CD14-positive monocyte (primary cell): ENCODE measurements around the gene ZNF429. TPM values are rescaled to one million over a fixed set of nuclear protein-coding genes. Genes with fewer than 3 reads are reported as not detected.

ENCODE experiments used
- DNase-seq, 3 donors: peaks; one replicate each; pipeline ENCODE4 v3.0.0-alpha.2; 2011 to 2022
- H2AFZ ChIP-seq: 2 replicates; pipeline ENCODE4 v1.6.0; 2012; ENCODE audit warnings: mild to moderate bottlenecking, low read depth, low read length, inconsistent platforms; ENCODE audit not compliant: insufficient read depth, poor library complexity, severe bottlenecking
- H3K27ac ChIP-seq, 2 donors: 1 replicate in 1 of 2; 2 replicates in 1 of 2; pipeline ENCODE4 v1.5.1; 2012 to 2013; ENCODE audit warnings: low read length in 2 of 2, control low read depth in 1 of 2, inconsistent platforms in 1 of 2, low read depth in 1 of 2, mild to moderate bottlenecking in 1 of 2
- H3K27me3 ChIP-seq, 2 donors: one replicate each; pipeline versions ENCODE4 v1.6.0 to v1.6.1; 2011 to 2013; ENCODE audit warnings: low read length in 2 of 2; ENCODE audit not compliant: control insufficient read depth in 2 of 2, insufficient read depth in 2 of 2
- H3K36me3 ChIP-seq, 2 donors: replicated peaks in 1 of 2; 1 replicate in 1 of 2; 2 replicates in 1 of 2; pipeline versions ENCODE4 v1.5.1 to v1.6.1; 2012 to 2013; ENCODE audit warnings: low read length in 2 of 2, control low read depth in 1 of 2, inconsistent platforms in 1 of 2, mild to moderate bottlenecking in 1 of 2; ENCODE audit not compliant: insufficient read depth in 2 of 2, control insufficient read depth in 1 of 2
- H3K4me1 ChIP-seq, 2 donors: 1 replicate in 1 of 2; 2 replicates in 1 of 2; pipeline versions ENCODE4 v1.5.1 to v1.6.1; 2012 to 2013; ENCODE audit warnings: low read length in 2 of 2, control low read depth in 1 of 2, inconsistent platforms in 1 of 2, mild to moderate bottlenecking in 1 of 2, moderate library complexity in 1 of 2; ENCODE audit not compliant: insufficient read depth in 2 of 2, control insufficient read depth in 1 of 2
- H3K4me2 ChIP-seq: replicated peaks from 2 replicates; pipeline ENCODE3; 2012; ENCODE audit warnings: low read length, moderate library complexity, mild to moderate bottlenecking; ENCODE audit not compliant: poor library complexity, severe bottlenecking; ENCODE audit errors: extremely low read depth
- H3K4me3 ChIP-seq, 3 experiments: fragments of 200-600 bp in 1 of 3; sonication (generic) in 1 of 3; replicated peaks in 1 of 3; 1 replicate in 2 of 3; 2 replicates in 1 of 3; pipeline ENCODE4 v1.5.1; 2011 to 2013; ENCODE audit warnings: low read length in 3 of 3, mild to moderate bottlenecking in 3 of 3, control low read depth in 2 of 3, low read depth in 2 of 3, inconsistent platforms in 1 of 3, moderate library complexity in 1 of 3
- H3K79me2 ChIP-seq: 2 replicates; pipeline ENCODE4 v1.6.0; 2012; ENCODE audit warnings: mild to moderate bottlenecking, control low read depth, inconsistent platforms, low read length, moderate library complexity; ENCODE audit not compliant: insufficient read depth
- H3K9ac ChIP-seq: 2 replicates; pipeline ENCODE4 v1.6.0; 2017; ENCODE audit warnings: low read length, mild to moderate bottlenecking; ENCODE audit not compliant: insufficient read depth, poor library complexity, severe bottlenecking
- H3K9me3 ChIP-seq, 2 donors: replicated peaks in 1 of 2; 1 replicate in 1 of 2; 2 replicates in 1 of 2; pipeline versions ENCODE4 v1.5.1 to v1.6.1; 2012 to 2013; ENCODE audit warnings: low read length in 2 of 2, control low read depth in 1 of 2; ENCODE audit not compliant: control insufficient read depth in 1 of 2, insufficient read depth in 1 of 2
- H4K20me1 ChIP-seq: 2 replicates; pipeline ENCODE4 v1.6.0; 2012; ENCODE audit warnings: mild to moderate bottlenecking, low read length, control low read depth, moderate library complexity; ENCODE audit not compliant: insufficient read depth
- H3K27ac Mint-ChIP-seq, 7 donors: one replicate each; pipeline ENCODE4 v1.8.0; 2020; ENCODE audit warnings: mild to moderate bottlenecking in 7 of 7, mixed read lengths in 7 of 7, moderate library complexity in 6 of 7, inconsistent platforms in 2 of 7
- H3K27me3 Mint-ChIP-seq, 3 donors: one replicate each; pipeline ENCODE4 v1.8.0; 2021 to 2022; ENCODE audit warnings: low read depth in 3 of 3, mild to moderate bottlenecking in 3 of 3, mixed read lengths in 3 of 3, moderate library complexity in 3 of 3, inconsistent platforms in 1 of 3
- H3K36me3 Mint-ChIP-seq, 2 donors: one replicate each; pipeline ENCODE4 v1.8.0; 2020; ENCODE audit warnings: mixed read lengths in 2 of 2, inconsistent platforms in 1 of 2, mild to moderate bottlenecking in 1 of 2
- H3K4me1 Mint-ChIP-seq: one replicate; pipeline ENCODE4 v1.8.0; 2020; ENCODE audit warnings: mild to moderate bottlenecking, mixed read lengths
- H3K4me3 Mint-ChIP-seq, 2 donors: one replicate each; pipeline ENCODE4 v1.8.0; 2020; ENCODE audit warnings: mild to moderate bottlenecking in 2 of 2, mixed read lengths in 2 of 2, moderate library complexity in 1 of 2
- H3K9me3 Mint-ChIP-seq, 7 donors: one replicate each; pipeline ENCODE4 v1.8.0; 2020 to 2022; ENCODE audit warnings: mixed read lengths in 7 of 7, mild to moderate bottlenecking in 6 of 7, moderate library complexity in 6 of 7, inconsistent platforms in 2 of 7
- CTCF ChIP-seq: fragments of 200-600 bp; IDR thresholded peaks from one replicate; pipeline ENCODE4 v1.8.0; 2022; ENCODE audit warnings: antibody characterized with exemption, mild to moderate bottlenecking
- WGBS: methylation state at CpG from one replicate; pipeline ENCODE4 v1.1.5; 2013; ENCODE audit warnings: missing lambda C conversion rate; ENCODE audit not compliant: insufficient coverage; 5-methylcytosine and 5-hydroxymethylcytosine counted together
- intact Hi-C, 2 donors: fragments of 100-400 bp; cut with micrococcal nuclease; formaldehyde crosslinking; loops; one replicate each; pipeline versions ENCODE4 v1.15.0 to v1.15.1; 2023
- polyA plus RNA-seq, 3 donors: library from polyadenylated mRNA; depleted of rRNA in 1 of 3; unstranded in 2 of 3; stranded (reverse) in 1 of 3; fragments of 300-500 nt in 2 of 3; fragments of >200 nt in 1 of 3; fragmentation: Illumina TruSeq in 2 of 3; gene quantifications; 1 replicate in 2 of 3; 2 replicates in 1 of 3; pipeline ENCODE4 v1.2.3, GENCODE V29; 2012 to 2021

ZNF429 gene
- polyA plus RNA-seq, 3 donors, result 9.5 to 11.6 (median 11.1) TPM

DNA sequence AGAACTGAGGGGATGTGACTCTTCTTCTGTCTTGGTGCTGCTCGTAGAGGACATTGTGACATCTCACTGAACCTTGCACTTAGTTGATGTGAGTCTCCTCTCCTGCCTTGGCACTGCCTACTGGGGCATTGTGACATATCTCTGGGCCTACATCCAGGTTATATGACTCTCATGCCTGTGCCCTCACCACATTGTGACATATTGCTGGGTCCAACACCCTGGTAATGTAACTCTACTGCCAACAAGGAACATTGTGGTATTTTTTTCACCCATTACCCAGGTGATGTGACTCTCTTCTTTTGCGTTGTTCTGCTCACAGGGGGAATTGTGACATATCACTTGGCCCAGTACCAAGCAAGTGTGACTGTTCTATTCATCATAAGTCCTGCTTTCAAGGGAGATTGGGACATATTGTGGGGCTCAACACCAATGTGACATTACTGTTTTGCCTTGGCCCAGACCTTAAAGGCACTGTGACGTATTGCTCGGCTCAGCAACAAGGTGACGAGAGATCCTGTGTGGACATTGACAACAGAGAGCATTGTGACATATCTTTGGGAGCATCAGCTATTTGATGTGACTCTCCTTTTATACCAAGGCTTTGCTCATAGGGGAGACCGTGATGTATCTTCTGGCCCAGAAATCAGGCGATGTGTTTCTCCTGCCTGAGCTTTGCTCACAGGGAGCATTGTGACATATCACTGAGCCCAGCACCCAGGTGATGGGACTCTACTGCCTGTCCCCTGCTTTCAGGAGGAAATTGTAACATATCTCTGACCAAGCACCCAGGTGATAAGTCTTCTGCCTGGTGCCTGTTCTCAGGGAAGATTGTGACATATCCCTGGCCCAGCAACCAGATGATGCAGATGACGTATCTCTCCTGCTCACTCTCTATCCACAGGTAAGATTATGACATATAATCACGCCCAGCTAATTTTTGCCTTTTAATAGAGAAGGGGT, 12.2 kb upstream of the ZNF429 start:
- Histone ChIP-seq H3K27ac (peak overlapping the region in 1 of 2 donors; percentile 35), H3K4me2 (no peak overlapping the region), H3K9me3 (no peaks in the 10 kb centered on the region), H3K4me1 (no peaks in the 10 kb centered on the region), H3K27me3 (no peaks in the 10 kb centered on the region), H4K20me1 (no peaks in the 10 kb centered on the region), H3K9ac (no peak overlapping the region), H3K36me3 (no peaks in the 10 kb centered on the region), H3K4me3 (no peak overlapping the region), H3K79me2 (no peaks in the 10 kb centered on the region), H2AFZ (no peak overlapping the region)
- WGBS, result 85% methylated on average over 6 of the region's 9 CpGs
- Mint-ChIP-seq H3K27me3 (no peaks in the 10 kb centered on the region), H3K36me3 (peaks cover 3 to 5% of the 10 kb centered on the region in 2 donors), H3K9me3 (peaks cover under 1 to 43% (median 12%) of the 10 kb centered on the region in 7 donors), H3K4me3 (no peak overlapping the region), H3K4me1 (peaks cover 19% of the 10 kb centered on the region), H3K27ac (peak overlapping the region in 6 of 7 donors; percentile 61 to 82 (median 72))
- peak; percentile 39 to 71 (median 69) for DNase-seq
- intact Hi-C loops, result no loop called here
- no peak for TF ChIP-seq CTCF

DNA sequence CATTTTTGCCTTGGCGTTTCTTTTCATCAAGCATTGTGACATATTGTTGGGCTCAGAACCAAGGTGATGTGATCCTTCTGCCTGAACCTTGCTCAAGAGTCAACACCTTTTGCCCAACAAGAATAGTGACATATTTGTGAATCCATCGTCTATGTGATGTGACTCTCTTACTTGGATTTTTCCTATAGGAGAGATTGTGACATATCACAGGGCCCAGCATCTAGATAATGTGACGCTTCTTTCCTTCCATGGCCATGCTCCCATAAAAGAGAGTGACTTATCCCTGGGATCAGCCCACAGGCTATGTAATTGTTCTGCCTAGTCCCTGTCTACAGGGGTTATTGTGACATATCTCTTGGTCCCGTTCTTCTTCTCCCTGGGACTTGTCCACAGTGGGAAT, 8.5 kb upstream of the ZNF429 start:
- H4K20me1 ChIP-seq, result no peaks in the 10 kb centered on the region
- H3K36me3 ChIP-seq, result no peaks in the 10 kb centered on the region
- H3K4me2 ChIP-seq, result no peak overlapping the region
- Mint-ChIP-seq H3K27ac (no peak overlapping the region), H3K9me3 (peaks cover 0 to 30% (median 4%) of the 10 kb centered on the region in 7 donors), H3K36me3 (peaks cover 3 to 5% of the 10 kb centered on the region in 2 donors), H3K4me3 (no peak overlapping the region), H3K27me3 (no peaks in the 10 kb centered on the region), H3K4me1 (peaks cover 13% of the 10 kb centered on the region)
- no peaks in the 10 kb centered on the region for H3K79me2 ChIP-seq
- H3K4me1 ChIP-seq, result no peaks in the 10 kb centered on the region
- intact Hi-C loops, result no loop called here
- DNase-seq, result no peak
- no peak overlapping the region for H3K27ac ChIP-seq
- no peaks in the 10 kb centered on the region for H3K9me3 ChIP-seq
- 91% methylated on average over 3 of the region's 4 CpGs for WGBS
- H3K9ac ChIP-seq, result no peak overlapping the region
- H3K27me3 ChIP-seq, result no peaks in the 10 kb centered on the region
- H3K4me3 ChIP-seq, result no peak overlapping the region
- no peak for TF ChIP-seq CTCF
- no peak overlapping the region for H2AFZ ChIP-seq
